Skeletal muscle tissue (tissue), 4 donors: ENCODE data around the gene SETDB2. TPM values are rescaled to one million over a fixed set of nuclear protein-coding genes. Genes with fewer than 3 reads are reported as not detected.

Experiments
- H3K27ac ChIP-seq: one replicate; pipeline ENCODE4 v1.7.0; 2013; ENCODE audit warnings: mild to moderate bottlenecking, low read depth, low read length, inconsistent platforms
- H3K27me3 ChIP-seq, 3 donors: one replicate each; pipeline ENCODE4 v1.7.0; 2013; ENCODE audit warnings: low read length in 3 of 3; ENCODE audit not compliant: control insufficient read depth in 3 of 3, insufficient read depth in 3 of 3
- H3K36me3 ChIP-seq, 3 donors: one replicate each; pipeline ENCODE4 v1.7.0; 2013; ENCODE audit warnings: low read length in 3 of 3; ENCODE audit not compliant: control insufficient read depth in 3 of 3, insufficient read depth in 3 of 3
- H3K4me1 ChIP-seq, 3 donors: one replicate each; pipeline ENCODE4 v1.7.0; 2013; ENCODE audit warnings: low read length in 3 of 3, mild to moderate bottlenecking in 3 of 3; ENCODE audit not compliant: control insufficient read depth in 3 of 3, insufficient read depth in 3 of 3
- H3K4me3 ChIP-seq, 3 donors: one replicate each; pipeline ENCODE4 v1.7.0; 2013; ENCODE audit warnings: low read length in 3 of 3
- H3K9ac ChIP-seq, 3 donors: one replicate each; pipeline ENCODE4 v1.7.0; 2013; ENCODE audit warnings: low read length in 3 of 3, mild to moderate bottlenecking in 3 of 3, moderate library complexity in 2 of 3, low read depth in 1 of 3
- H3K9me3 ChIP-seq, 3 donors: one replicate each; pipeline ENCODE4 v1.7.0; 2013; ENCODE audit warnings: low read length in 3 of 3; ENCODE audit not compliant: control insufficient read depth in 3 of 3
- total RNA-seq: library from RNA; depleted of rRNA; stranded (reverse); fragments of >200 nt; gene quantifications from one replicate; pipeline ENCODE4 v1.2.3, GENCODE V29; 2014
- donor health status: Osteomylitis.

The SETDB2 gene
- total RNA-seq, 1 donor from 2014 or later = 6.8 TPM

GRCh38 chr13:49464085-49464484, 20.0 kb downstream of the SETDB2 start:
- Histone ChIP-seq H3K27me3 (no peaks in the 10 kb centered on the region), H3K9ac (no peak overlapping the region), H3K4me3 (no peak overlapping the region), H3K27ac (no peak overlapping the region), H3K9me3 (peaks cover 0 to 4% (median 0%) of the 10 kb centered on the region in 3 donors), H3K36me3 (peaks cover 6 to 24% (median 7%) of the 10 kb centered on the region in 3 donors), H3K4me1 (no peaks in the 10 kb centered on the region)

DNA sequence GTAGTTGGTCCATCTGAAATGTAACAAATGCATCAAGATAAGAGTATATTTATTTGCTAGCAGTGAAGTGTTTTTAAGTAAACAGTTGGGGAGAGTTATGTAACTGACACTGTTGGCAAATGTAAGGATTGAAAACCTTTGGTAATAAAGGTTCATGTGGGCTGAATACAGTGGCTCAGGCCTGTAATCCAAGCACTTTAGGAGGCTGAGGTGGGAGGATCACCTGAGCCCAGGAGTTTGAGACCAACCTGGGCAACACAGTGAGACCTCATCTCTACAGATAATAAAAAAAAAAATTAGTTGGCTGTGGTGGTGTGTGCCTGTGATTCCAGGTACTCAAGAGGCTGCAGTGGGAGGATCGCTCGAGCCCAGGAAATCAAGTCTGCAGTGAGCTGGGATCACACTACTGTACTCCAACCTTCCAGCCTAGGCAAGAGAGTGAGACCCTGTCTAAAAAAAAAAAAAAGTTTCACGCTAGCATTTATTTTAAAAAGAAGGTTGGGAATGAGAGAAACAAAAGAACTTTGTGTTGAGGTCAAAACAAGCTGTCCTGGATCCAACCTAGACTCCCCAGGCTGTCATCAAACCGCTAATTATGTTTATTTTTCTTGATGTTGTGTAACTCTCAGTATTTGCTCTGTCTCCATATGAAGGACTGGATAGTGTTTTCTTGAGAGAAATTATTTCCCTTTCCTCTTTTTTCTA, 20.7 kb downstream of the SETDB2 start:
- Histone ChIP-seq H3K27me3 (no peaks in the 10 kb centered on the region), H3K4me3 (no peak overlapping the region), H3K9ac (no peak overlapping the region), H3K9me3 (peaks cover 0 to 4% (median 0%) of the 10 kb centered on the region in 3 donors), H3K36me3 (peaks cover 6 to 24% (median 7%) of the 10 kb centered on the region in 3 donors), H3K4me1 (no peaks in the 10 kb centered on the region), H3K27ac (no peak overlapping the region)

DNA sequence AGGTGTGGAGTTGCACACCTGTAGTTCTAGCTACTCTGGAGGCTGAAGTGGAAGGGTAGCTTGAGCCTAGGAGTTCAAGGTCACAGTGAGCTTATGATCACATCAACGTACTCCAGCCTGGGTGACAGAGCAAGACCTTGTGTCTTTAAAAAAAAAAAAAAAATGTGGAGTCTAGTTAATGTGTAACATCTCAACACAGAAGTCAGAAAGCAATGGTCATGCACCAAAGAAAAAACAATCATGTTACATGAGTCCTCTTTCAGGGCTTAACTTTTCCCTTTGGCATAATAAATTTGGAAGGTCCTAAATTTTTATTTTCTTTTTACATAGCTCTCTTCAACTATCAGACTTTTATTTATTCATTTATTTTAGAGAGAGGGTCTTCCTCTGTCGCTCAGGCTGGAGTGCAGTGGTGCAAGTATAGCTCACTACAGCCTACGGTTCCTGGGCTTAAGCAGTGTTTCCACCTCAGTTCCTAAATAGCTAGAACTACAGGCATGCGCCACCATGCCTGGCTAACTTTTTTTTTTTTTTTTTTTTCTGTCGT, 22.3 kb downstream of the SETDB2 start:
- peaks cover 0 to 4% (median 0%) of the 10 kb centered on the region in 3 donors for H3K9me3 ChIP-seq
- peaks cover 6 to 24% (median 7%) of the 10 kb centered on the region in 3 donors for H3K36me3 ChIP-seq
- H3K4me3 ChIP-seq = no peak overlapping the region
- H3K27me3 ChIP-seq = no peaks in the 10 kb centered on the region
- no peak overlapping the region for H3K9ac ChIP-seq
- H3K27ac ChIP-seq = no peak overlapping the region
- H3K4me1 ChIP-seq = no peaks in the 10 kb centered on the region

DNA sequence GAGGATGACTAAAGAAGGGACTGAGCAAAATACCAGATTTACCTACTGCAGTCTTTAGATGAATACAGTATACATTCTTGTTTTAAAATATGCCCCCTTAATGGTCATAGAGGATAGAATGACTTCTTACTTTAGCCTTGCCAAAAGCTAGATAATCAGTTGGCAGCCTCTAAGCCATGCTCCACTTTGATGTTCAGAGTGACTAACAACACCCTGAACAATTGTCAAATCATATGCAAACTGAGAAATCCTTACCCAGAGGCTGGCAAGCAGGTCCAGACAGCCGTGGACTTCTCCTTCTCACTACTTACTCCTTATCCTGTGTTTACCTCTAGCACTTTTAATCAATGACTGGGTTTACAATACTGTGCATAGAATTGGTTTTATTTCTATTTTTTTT, 28.1 kb downstream of the SETDB2 start:
- Histone ChIP-seq H3K27me3 (no peaks in the 10 kb centered on the region), H3K4me1 (no peaks in the 10 kb centered on the region), H3K4me3 (no peak overlapping the region), H3K9me3 (no peaks in the 10 kb centered on the region), H3K9ac (no peak overlapping the region), H3K27ac (no peak overlapping the region), H3K36me3 (peaks cover 3 to 8% (median 4%) of the 10 kb centered on the region in 3 donors)

DNA sequence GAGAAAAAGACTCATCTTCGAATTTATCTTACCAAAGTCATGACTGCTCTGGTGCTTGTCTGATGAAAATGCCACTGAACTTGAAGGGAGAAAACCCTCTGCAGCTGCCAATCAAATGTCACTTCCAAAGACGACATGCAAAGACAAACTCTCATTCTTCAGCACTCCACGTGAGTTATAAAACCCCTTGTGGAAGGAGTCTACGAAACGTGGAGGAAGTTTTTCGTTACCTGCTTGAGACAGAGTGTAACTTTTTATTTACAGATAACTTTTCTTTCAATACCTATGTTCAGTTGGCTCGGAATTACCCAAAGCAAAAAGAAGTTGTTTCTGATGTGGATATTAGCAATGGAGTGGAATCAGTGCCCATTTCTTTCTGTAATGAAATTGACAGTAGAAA, 32.5 kb downstream of the SETDB2 start:
- Histone ChIP-seq H3K36me3 (peaks cover 3 to 18% (median 13%) of the 10 kb centered on the region in 3 donors), H3K27ac (no peak overlapping the region), H3K4me1 (no peaks in the 10 kb centered on the region), H3K4me3 (no peak overlapping the region), H3K27me3 (no peaks in the 10 kb centered on the region), H3K9me3 (no peaks in the 10 kb centered on the region), H3K9ac (no peak overlapping the region)

- no peak overlapping the region for H3K4me3 ChIP-seq
- no peaks in the 10 kb centered on the region for H3K9me3 ChIP-seq
- H3K36me3 ChIP-seq = peaks cover 0 to 26% (median 24%) of the 10 kb centered on the region in 3 donors
- no peaks in the 10 kb centered on the region for H3K27me3 ChIP-seq
- no peaks in the 10 kb centered on the region for H3K4me1 ChIP-seq
- H3K9ac ChIP-seq = no peak overlapping the region
- H3K27ac ChIP-seq = no peak overlapping the region
These were observed 37.7 kb downstream of the SETDB2 start for GRCh38 chr13:49481788-49482187.

- no peak overlapping the region for H3K27ac ChIP-seq
- H3K4me1 ChIP-seq = no peaks in the 10 kb centered on the region
- H3K36me3 ChIP-seq = peaks cover 0 to 17% (median 15%) of the 10 kb centered on the region in 3 donors
- H3K4me3 ChIP-seq = no peak overlapping the region
- no peaks in the 10 kb centered on the region for H3K27me3 ChIP-seq
- H3K9me3 ChIP-seq = no peaks in the 10 kb centered on the region
- no peak overlapping the region for H3K9ac ChIP-seq
These were observed 44.5 kb downstream of the SETDB2 start for GRCh38 chr13:49488563-49488962.

DNA sequence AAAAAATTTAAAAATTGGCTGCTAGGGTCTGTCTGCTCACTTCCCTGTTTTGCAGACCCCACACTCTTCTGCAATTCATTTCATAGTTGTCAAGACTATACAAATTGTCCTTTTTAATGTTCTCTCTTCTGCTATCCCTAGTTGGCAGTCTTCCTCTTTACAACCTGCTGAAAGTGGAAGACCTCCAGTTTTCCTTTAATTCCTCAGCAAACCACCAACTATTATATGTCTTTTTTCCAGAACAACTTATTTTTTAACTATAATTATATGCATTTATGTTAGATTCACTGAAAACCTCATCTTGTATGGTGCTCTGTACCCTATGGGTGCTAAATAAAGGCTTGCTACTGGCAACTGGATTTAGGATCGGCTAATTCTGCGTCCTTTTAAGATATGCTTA, 50.6 kb downstream of the SETDB2 start:
- Histone ChIP-seq H3K4me1 (peaks cover 4 to 7% (median 5%) of the 10 kb centered on the region in 3 donors), H3K36me3 (peaks cover 0 to 2% (median 0%) of the 10 kb centered on the region in 3 donors), H3K27ac (peak overlapping the region; percentile 83), H3K4me3 (peak overlapping the region; percentile 73 to 87 (median 79)), H3K9me3 (no peaks in the 10 kb centered on the region), H3K27me3 (no peaks in the 10 kb centered on the region), H3K9ac (peak overlapping the region in 2 of 3 donors; percentile 78 to 79)

DNA sequence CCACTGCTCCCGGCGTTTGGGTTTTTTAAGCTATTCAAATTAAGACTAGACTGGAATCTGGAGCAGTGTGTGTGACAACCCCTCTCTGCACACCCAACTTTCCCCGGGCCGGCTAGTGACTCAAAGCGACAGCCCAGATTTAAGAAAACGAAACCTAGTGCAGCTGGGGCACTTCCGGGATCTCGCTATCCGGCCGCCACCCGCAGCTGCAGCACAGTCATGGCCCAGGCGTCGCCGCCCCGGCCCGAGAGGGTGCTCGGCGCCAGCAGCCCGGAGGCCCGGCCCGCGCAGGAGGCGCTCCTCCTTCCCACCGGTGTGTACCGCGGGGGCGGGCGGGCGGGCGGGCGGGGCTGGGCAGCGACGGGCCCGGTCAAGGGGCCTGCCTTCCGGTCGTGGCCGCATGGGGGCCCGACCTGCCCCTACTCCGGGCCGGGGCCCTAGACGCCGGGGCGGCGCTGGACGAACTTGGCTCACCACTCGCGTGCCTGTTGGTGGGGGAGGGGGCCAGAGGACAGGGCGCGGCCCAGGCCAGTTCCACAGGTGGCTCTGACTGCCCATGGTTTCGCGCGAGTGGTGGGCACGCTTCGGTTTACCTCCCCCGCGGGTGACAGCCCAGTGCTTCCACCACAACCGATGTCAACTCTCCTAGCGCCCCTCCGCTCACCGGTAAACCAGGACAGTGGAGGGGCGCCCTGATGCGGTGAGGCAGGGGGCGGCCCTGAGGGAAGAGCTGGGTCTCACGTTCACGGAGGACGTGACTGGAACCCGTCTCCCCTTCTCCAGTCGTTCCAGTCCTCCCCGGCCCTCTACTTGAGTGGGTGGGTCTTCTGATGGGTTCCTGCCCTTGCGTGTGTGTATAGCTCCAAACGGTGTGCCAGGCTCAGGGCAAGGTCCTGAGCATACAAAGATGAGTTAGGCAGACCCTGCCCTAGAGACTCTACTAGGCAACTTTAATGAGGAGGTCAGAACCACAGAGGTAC, 52.0 kb downstream of the SETDB2 start, which contains the start of gene PHF11:
TSS of gene PHF11 (plus strand) at position 171 of the 980 bp plus-strand sequence. CDS start at position 220, 49 bp downstream.
- Histone ChIP-seq H3K4me3 (peak within 1 kb of the TSS; percentile 73 to 87 (median 79)), H3K9me3 (no peaks in the 10 kb centered on the region), H3K27me3 (no peaks in the 10 kb centered on the region), H3K9ac (peak within 1 kb of the TSS; percentile 78 to 84 (median 79)), H3K36me3 (peaks cover 0 to 2% (median 0%) of the 10 kb centered on the region in 3 donors), H3K4me1 (peaks cover 5 to 8% (median 7%) of the 10 kb centered on the region in 3 donors), H3K27ac (peak within 1 kb of the TSS; percentile 83)
